GM21825 (cell line): Measurements from ENCODE around the gene PDIA6.

Source experiments
- ATAC-seq: cut with Tn5 transposase; IDR thresholded peaks from one replicate; pipeline ENCODE4 v1.9.1; 2021; ENCODE audit warnings: mild to moderate bottlenecking, moderate library complexity; ENCODE audit not compliant: unreplicated experiment

PDIA6 gene

GRCh38 chr2:10812362-10813162 lies at the start of gene PDIA6:
TSS of gene PDIA6 (minus strand) at chr2:10812785. CDS start at chr2:10812696, 89 bp downstream.
- ATAC-seq: peak; percentile 92

- ATAC-seq: no peak
These were observed 49.7 kb upstream of the PDIA6 start for GRCh38 chr2:10862330-10862729.

- no peak for ATAC-seq
These were observed 49.2 kb upstream of the PDIA6 start for GRCh38 chr2:10861765-10862164.

GRCh38 chr2:10860814-10861325 lies 48.3 kb upstream of the PDIA6 start:
- ATAC-seq: no peak

- ATAC-seq: no peak
These were observed 47.7 kb upstream of the PDIA6 start for GRCh38 chr2:10860081-10860813.

- no peak for ATAC-seq
These were observed 46.7 kb upstream of the PDIA6 start for GRCh38 chr2:10859278-10859677.

GRCh38 chr2:10848541-10848940 lies 36.0 kb upstream of the PDIA6 start:
- ATAC-seq: no peak

GRCh38 chr2:10847008-10847407 lies 34.4 kb upstream of the PDIA6 start:
- no peak for ATAC-seq

- ATAC-seq: no peak
These were observed 33.7 kb upstream of the PDIA6 start for GRCh38 chr2:10846110-10846861.

- no peak for ATAC-seq
These were observed 33.1 kb upstream of the PDIA6 start for GRCh38 chr2:10845640-10846039.

- no peak for ATAC-seq
These were observed 31.5 kb upstream of the PDIA6 start for GRCh38 chr2:10844097-10844496.

- ATAC-seq: no peak
These were observed 29.9 kb upstream of the PDIA6 start for GRCh38 chr2:10842506-10842905.

GRCh38 chr2:10841547-10842219 lies 29.1 kb upstream of the PDIA6 start:
- no peak for ATAC-seq

- no peak for ATAC-seq
These were observed 27.2 kb upstream of the PDIA6 start for GRCh38 chr2:10839813-10840212.

GRCh38 chr2:10838734-10839133 lies 26.1 kb upstream of the PDIA6 start:
- no peak for ATAC-seq

GRCh38 chr2:10837298-10838266 lies 25.0 kb upstream of the PDIA6 start:
- ATAC-seq: no peak

GRCh38 chr2:10835052-10835970 lies 22.7 kb upstream of the PDIA6 start:
- ATAC-seq: peak; percentile 73

- no peak for ATAC-seq
These were observed 21.6 kb upstream of the PDIA6 start for GRCh38 chr2:10834068-10834655.
